Naive B cell (primary cell): ENCODE data around the gene LYPD6B. TPM values are rescaled to one million over a fixed set of nuclear protein-coding genes. Genes with fewer than 3 reads are reported as not detected.

Experiments used
- ATAC-seq, 2 donors: fragments of 150-1000 bp; cut with Tn5 transposase; 2 replicates each; pipeline ENCODE4 v1.10.0; 2021; ENCODE audit warnings: low read depth in 2 of 2, mild to moderate bottlenecking in 2 of 2, moderate library complexity in 2 of 2
- DNase-seq: peaks from one replicate; pipeline ENCODE4 v3.0.0; 2022
- H3K27ac Mint-ChIP-seq, 6 donors: one replicate each; pipeline ENCODE4 v1.8.0; 2020 to 2022; ENCODE audit warnings: mild to moderate bottlenecking in 6 of 6, mixed read lengths in 6 of 6, moderate library complexity in 5 of 6, inconsistent platforms in 2 of 6
- H3K27me3 Mint-ChIP-seq, 3 donors: one replicate each; pipeline ENCODE4 v1.8.0; 2021 to 2022; ENCODE audit warnings: mixed read lengths in 3 of 3, mild to moderate bottlenecking in 1 of 3
- H3K36me3 Mint-ChIP-seq, 2 donors: one replicate each; pipeline ENCODE4 v1.8.0; 2020 to 2022; ENCODE audit warnings: mixed read lengths in 2 of 2, inconsistent platforms in 1 of 2, mild to moderate bottlenecking in 1 of 2
- H3K4me1 Mint-ChIP-seq, 3 donors: one replicate each; pipeline ENCODE4 v1.8.0; 2020 to 2022; ENCODE audit warnings: mixed read lengths in 3 of 3, inconsistent platforms in 1 of 3, mild to moderate bottlenecking in 1 of 3, moderate library complexity in 1 of 3
- H3K4me3 Mint-ChIP-seq, 8 donors: one replicate each; pipeline ENCODE4 v1.8.0; 2020 to 2022; ENCODE audit warnings: mild to moderate bottlenecking in 8 of 8, mixed read lengths in 8 of 8, moderate library complexity in 8 of 8, inconsistent platforms in 2 of 8
- H3K9me3 Mint-ChIP-seq, 7 donors: one replicate each; pipeline ENCODE4 v1.8.0; 2020 to 2022; ENCODE audit warnings: mixed read lengths in 7 of 7, mild to moderate bottlenecking in 5 of 7, inconsistent platforms in 2 of 7, moderate library complexity in 1 of 7
- polyA plus RNA-seq, 6 donors: library from polyadenylated mRNA; unstranded; fragments of 300-500 nt; fragmentation: Illumina TruSeq; gene quantifications; one replicate each; pipeline ENCODE4 v1.2.3, GENCODE V29; 2021; ENCODE audit warnings: low read depth in 6 of 6

The LYPD6B gene
- polyA plus RNA-seq, 6 donors from 2014 or later = 0.78 to 6.7 (median 4.2) TPM; not detected in 1

DNA sequence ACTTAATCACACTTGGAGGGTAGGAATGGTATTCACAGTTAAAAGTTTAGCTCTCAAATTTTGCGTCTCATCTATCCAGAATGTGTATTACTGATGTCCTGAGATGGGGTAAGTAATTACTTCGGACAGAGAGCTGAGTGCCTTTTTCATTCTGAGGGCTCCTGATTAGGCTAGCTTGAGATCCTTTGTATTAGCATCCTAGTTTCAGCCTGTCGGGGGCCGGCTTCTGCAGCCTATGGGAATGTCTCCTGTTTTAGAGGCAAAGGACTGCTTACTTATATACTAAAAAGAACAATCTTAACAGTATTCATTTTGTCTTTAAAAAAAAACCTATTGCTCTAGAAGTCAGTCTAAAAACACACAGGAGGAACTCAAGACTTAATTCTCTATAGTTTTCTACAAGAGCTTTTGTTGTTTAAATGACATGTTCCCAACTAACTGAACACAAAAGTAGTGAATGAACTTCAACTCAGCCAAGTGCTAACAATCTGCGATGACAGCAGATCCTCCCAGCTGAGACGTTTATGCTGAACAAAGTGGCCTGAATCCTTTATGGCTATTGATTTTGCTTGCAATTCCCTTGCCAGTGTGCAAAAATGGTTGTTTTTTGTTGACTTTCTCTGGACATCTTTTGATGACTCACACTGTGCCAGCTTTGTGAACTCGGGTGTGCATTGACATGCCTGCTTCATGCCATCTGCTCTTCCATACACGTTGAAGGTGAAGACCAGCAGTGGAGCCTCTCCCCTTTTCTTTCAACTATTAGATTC lies 118.7 kb downstream of the LYPD6B start:
- H3K27me3 Mint-ChIP-seq = peaks cover 19 to 52% (median 52%) of the 10 kb centered on the region in 3 donors
- no peak overlapping the region for H3K27ac Mint-ChIP-seq
- no peak for ATAC-seq
- H3K4me1 Mint-ChIP-seq = peaks cover 10 to 15% (median 11%) of the 10 kb centered on the region in 3 donors
- H3K36me3 Mint-ChIP-seq = no peaks in the 10 kb centered on the region
- no peak for DNase-seq
- no peak overlapping the region for H3K4me3 Mint-ChIP-seq
- peaks cover 0 to 4% (median 2%) of the 10 kb centered on the region in 7 donors for H3K9me3 Mint-ChIP-seq

DNA sequence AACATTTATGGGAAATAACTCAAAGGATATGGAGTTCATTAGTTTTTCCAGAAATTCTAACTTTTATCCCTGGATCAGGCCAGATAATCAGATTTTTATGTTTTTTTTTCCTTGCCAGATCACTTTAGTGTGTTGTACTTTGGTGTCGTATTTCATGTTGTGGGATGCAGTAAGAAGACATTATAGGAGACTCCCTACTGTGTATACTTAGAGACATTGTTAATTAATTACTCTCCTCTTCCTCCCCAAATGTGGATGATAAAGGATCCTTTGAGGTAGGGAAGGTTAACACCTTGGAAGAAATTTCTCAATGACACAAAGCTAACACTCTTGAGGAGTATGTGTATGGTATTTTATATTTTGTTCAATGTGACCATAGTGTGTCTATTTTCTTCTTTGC lies 120.5 kb downstream of the LYPD6B start:
- no peak overlapping the region for H3K27ac Mint-ChIP-seq
- peaks cover 25 to 48% (median 48%) of the 10 kb centered on the region in 3 donors for H3K27me3 Mint-ChIP-seq
- H3K9me3 Mint-ChIP-seq = peaks cover 0 to 4% (median 0%) of the 10 kb centered on the region in 7 donors
- DNase-seq (no peak), ATAC-seq (no peak)
- peaks cover 0 to 6% of the 10 kb centered on the region in 2 donors for H3K36me3 Mint-ChIP-seq
- no peak overlapping the region for H3K4me3 Mint-ChIP-seq
- peaks cover 10 to 13% (median 11%) of the 10 kb centered on the region in 3 donors for H3K4me1 Mint-ChIP-seq

GRCh38 chr2:149160195-149160594 lies 121.7 kb downstream of the LYPD6B start:
- Mint-ChIP-seq H3K9me3 (peaks cover 0 to 4% (median 0%) of the 10 kb centered on the region in 7 donors), H3K4me1 (peaks cover 10 to 13% (median 11%) of the 10 kb centered on the region in 3 donors), H3K27me3 (peaks cover 32 to 56% (median 54%) of the 10 kb centered on the region in 3 donors), H3K36me3 (peaks cover 0 to 7% of the 10 kb centered on the region in 2 donors), H3K27ac (no peak overlapping the region), H3K4me3 (no peak overlapping the region)
- ATAC-seq = no peak
- DNase-seq = no peak

DNA sequence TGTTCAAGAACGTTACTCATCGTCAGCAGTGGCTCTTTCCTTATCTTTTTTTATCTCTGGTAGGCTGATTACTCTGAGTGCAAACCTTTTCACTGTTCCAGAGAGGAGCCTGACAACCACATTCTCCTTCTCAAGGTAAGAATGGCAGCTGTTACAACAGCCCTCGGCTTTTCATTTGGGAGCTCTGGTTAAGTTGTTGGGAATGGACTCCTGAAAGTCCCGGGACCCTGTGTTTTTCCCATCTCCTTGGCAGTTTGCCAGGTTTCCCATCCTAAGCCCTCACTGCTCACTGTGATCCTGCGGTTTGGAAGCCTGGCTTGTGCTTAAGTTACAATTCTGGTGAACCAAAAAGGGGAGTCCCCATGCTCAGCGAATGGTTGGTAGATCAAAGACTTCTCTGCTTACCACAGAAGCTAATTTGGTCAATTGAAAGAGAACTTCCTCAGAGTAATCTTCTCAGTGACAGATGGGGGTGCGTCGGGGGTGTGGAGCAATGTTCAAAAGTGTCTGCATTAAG lies 122.3 kb downstream of the LYPD6B start:
- DNase-seq (peak; percentile 5), ATAC-seq (peak; percentile 75 to 79)
- peak overlapping the region in 4 of 8 donors; percentile 9 to 65 (median 22) for H3K4me3 Mint-ChIP-seq
- peak overlapping the region in 1 of 6 donors; percentile 70 for H3K27ac Mint-ChIP-seq
- peaks cover 10 to 13% (median 11%) of the 10 kb centered on the region in 3 donors for H3K4me1 Mint-ChIP-seq
- H3K9me3 Mint-ChIP-seq = peaks cover 0 to 4% (median 0%) of the 10 kb centered on the region in 7 donors
- H3K36me3 Mint-ChIP-seq = peaks cover 0 to 7% of the 10 kb centered on the region in 2 donors
- peaks cover 29 to 54% (median 48%) of the 10 kb centered on the region in 3 donors for H3K27me3 Mint-ChIP-seq

DNA sequence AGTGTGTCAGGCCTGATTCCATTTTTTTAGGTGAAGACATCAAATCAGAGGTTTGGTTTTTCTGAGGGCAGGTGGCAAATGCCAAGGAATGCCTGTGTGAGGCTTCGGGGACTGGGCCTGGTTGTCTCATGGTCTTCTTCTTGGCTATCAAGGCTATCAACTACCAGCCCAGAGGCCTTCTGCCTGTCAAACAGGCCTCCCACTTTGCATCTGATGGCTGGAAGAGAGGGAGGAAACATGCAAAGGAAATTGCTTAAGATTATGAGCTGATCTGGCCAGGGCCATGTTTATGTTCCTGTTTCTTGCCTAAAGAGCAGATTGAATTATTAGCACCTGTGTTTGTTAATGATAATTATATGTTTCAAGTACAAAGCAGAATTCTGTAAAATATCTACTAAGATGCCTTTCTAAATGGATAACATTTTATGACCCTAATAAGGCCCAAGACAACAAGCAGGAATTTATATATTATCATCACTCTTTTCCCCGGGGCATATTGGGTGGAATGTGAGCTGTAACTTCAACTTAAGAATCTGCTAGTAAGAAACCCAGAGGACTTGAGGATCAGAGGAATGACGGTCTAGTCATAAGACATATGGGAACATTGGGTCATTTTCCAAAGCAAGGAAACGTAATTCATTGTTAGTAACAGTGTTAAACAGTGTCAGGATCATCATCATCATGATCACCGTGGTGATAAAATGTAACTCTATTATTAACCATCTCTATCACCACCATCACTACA lies 123.2 kb downstream of the LYPD6B start:
- ATAC-seq (no peak), DNase-seq (no peak)
- Mint-ChIP-seq H3K4me1 (peaks cover 10 to 13% (median 12%) of the 10 kb centered on the region in 3 donors), H3K9me3 (peaks cover 0 to 4% (median 0%) of the 10 kb centered on the region in 7 donors), H3K27me3 (peaks cover 30 to 53% (median 43%) of the 10 kb centered on the region in 3 donors), H3K4me3 (no peak overlapping the region), H3K36me3 (peaks cover 0 to 7% of the 10 kb centered on the region in 2 donors), H3K27ac (peak overlapping the region in 1 of 6 donors; percentile 5)

DNA sequence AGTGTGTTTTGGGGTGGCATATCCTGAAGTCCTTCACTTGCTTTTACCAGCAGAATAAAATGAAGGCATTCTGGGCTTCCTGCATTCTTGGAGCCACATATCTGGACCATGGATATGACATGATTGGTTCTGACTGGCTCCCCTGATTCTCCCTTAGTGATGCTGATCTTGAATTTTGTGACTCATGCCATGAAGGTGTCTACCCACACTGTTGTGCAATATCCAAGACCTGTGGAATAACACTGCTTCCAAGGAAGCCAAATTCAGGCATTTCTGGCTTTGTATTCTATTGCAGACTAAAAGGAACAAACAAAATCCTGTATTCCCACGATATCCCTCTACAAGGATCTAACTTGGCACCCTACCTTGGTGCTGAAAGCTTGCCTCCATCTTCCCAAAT lies 125.8 kb downstream of the LYPD6B start:
- peaks cover 10 to 21% (median 13%) of the 10 kb centered on the region in 3 donors for H3K4me1 Mint-ChIP-seq
- no peak overlapping the region for H3K27ac Mint-ChIP-seq
- peaks cover 32 to 50% (median 33%) of the 10 kb centered on the region in 3 donors for H3K27me3 Mint-ChIP-seq
- H3K36me3 Mint-ChIP-seq = peaks cover 0 to 7% of the 10 kb centered on the region in 2 donors
- H3K4me3 Mint-ChIP-seq = no peak overlapping the region
- no peak for DNase-seq
- ATAC-seq = no peak
- no peaks in the 10 kb centered on the region for H3K9me3 Mint-ChIP-seq

DNA sequence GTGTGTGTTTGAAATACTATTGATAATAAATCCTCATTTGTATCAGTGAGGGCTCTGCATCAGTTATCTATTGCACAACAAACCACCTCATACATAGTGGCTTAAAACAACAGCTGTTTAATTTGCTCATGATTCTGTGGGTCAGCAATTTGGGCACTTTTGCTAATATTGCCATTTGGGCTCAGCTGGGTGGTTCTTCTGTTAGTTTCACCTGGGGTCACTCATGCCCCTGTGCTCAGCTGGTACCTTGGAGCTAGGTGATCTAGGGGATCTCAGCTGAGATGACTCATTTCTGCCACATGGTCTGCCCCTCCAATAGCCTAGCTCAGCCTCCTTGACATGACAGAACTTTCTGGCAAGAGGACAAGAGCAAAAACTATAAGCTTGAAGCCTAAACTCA lies 126.3 kb downstream of the LYPD6B start:
- DNase-seq (no peak), ATAC-seq (no peak)
- Mint-ChIP-seq H3K36me3 (peaks cover 0 to 7% of the 10 kb centered on the region in 2 donors), H3K4me1 (peaks cover 10 to 21% (median 13%) of the 10 kb centered on the region in 3 donors), H3K27ac (no peak overlapping the region), H3K9me3 (no peaks in the 10 kb centered on the region), H3K4me3 (no peak overlapping the region), H3K27me3 (peaks cover 32 to 50% (median 33%) of the 10 kb centered on the region in 3 donors)

GRCh38 chr2:149167001-149167780 lies 128.7 kb downstream of the LYPD6B start:
- H3K36me3 Mint-ChIP-seq = peaks cover 0 to 16% of the 10 kb centered on the region in 2 donors
- H3K27ac Mint-ChIP-seq = no peak overlapping the region
- peaks cover 22 to 50% (median 37%) of the 10 kb centered on the region in 3 donors for H3K27me3 Mint-ChIP-seq
- peaks cover 3 to 14% (median 8%) of the 10 kb centered on the region in 7 donors for H3K9me3 Mint-ChIP-seq
- H3K4me1 Mint-ChIP-seq = peaks cover 0 to 10% (median 0%) of the 10 kb centered on the region in 3 donors
- H3K4me3 Mint-ChIP-seq = no peak overlapping the region
- ATAC-seq (no peak), DNase-seq (no peak)

GRCh38 chr2:149167941-149168340 lies 129.4 kb downstream of the LYPD6B start:
- Mint-ChIP-seq H3K36me3 (peaks cover 0 to 16% of the 10 kb centered on the region in 2 donors), H3K4me3 (no peak overlapping the region), H3K4me1 (peaks cover 0 to 10% (median 0%) of the 10 kb centered on the region in 3 donors)

DNA sequence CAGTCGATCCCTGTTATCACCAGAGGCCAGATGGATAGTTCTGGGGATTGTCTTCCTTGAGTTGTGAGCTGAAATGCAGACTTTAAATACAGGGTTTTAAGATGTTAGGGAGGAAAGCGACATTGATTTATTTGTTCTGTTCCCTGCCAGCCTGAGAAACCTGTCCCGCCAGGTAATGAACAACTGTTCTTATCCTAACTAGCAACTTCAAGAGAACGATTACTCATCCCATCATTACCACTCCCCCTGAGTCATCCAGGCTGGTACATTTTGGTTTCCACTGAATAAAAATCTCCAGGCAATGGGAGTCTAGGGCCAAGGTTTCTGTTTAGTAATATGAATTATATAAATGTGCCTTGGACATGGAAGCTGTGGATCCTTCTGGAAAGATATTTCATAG lies 131.2 kb downstream of the LYPD6B start:
- no peak for ATAC-seq

More at GRCh38 chr2:149167941-149168340, 129.4 kb downstream of the LYPD6B start:
- ATAC-seq (no peak), DNase-seq (no peak)
- H3K27ac Mint-ChIP-seq = no peak overlapping the region
- peaks cover 3 to 20% (median 10%) of the 10 kb centered on the region in 7 donors for H3K9me3 Mint-ChIP-seq
- peaks cover 22 to 45% (median 37%) of the 10 kb centered on the region in 3 donors for H3K27me3 Mint-ChIP-seq

GRCh38 chr2:149170156-149170555 lies 131.7 kb downstream of the LYPD6B start:
- Mint-ChIP-seq H3K27me3 (peaks cover 8 to 27% (median 19%) of the 10 kb centered on the region in 3 donors), H3K27ac (no peak overlapping the region), H3K9me3 (peaks cover 3 to 20% (median 10%) of the 10 kb centered on the region in 7 donors), H3K4me1 (peaks cover 0 to 10% (median 0%) of the 10 kb centered on the region in 3 donors), H3K4me3 (no peak overlapping the region), H3K36me3 (peaks cover 0 to 9% of the 10 kb centered on the region in 2 donors)
- DNase-seq = no peak
- ATAC-seq = no peak

More for the DNA sequence above, 131.2 kb downstream of the LYPD6B start:
- no peak overlapping the region for H3K4me3 Mint-ChIP-seq
- H3K27me3 Mint-ChIP-seq = peaks cover 10 to 31% (median 22%) of the 10 kb centered on the region in 3 donors
- peaks cover 0 to 10% (median 0%) of the 10 kb centered on the region in 3 donors for H3K4me1 Mint-ChIP-seq
- DNase-seq = no peak
- no peak overlapping the region for H3K27ac Mint-ChIP-seq
- peaks cover 3 to 20% (median 10%) of the 10 kb centered on the region in 7 donors for H3K9me3 Mint-ChIP-seq
- H3K36me3 Mint-ChIP-seq = peaks cover 0 to 9% of the 10 kb centered on the region in 2 donors

DNA sequence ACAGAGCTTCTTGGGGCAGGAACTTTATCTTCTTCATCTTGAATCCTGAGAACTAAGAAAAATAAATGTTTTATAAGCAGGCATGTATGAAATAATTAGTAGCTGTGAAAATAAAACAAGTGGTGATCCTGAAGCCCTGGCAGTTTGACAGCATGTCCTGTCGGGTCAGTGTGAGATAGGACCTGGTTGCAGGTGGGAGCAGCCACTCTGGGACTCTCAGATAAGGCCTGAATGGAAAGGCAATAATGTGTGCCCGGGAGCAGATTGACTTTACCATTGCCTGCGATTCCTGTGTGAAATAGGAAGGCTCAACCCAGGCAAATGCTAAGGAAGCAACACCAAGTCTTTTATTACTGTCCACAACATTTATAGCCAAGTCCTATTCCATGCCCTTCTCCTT lies 132.4 kb downstream of the LYPD6B start:
- DNase-seq = no peak
- no peak for ATAC-seq
- Mint-ChIP-seq H3K36me3 (peaks cover 0 to 9% of the 10 kb centered on the region in 2 donors), H3K4me3 (no peak overlapping the region), H3K9me3 (peaks cover 3 to 20% (median 10%) of the 10 kb centered on the region in 7 donors), H3K4me1 (peaks cover 0 to 10% (median 0%) of the 10 kb centered on the region in 3 donors), H3K27ac (no peak overlapping the region), H3K27me3 (peaks cover 8 to 23% (median 19%) of the 10 kb centered on the region in 3 donors)
